HEK293 (cell line): ENCODE results near the gene DOCK1.

ENCODE experiments used
- ATF2 ChIP-seq: fragments of 450-650 bp; formaldehyde crosslinking; IDR thresholded peaks from 2 replicates; pipeline ENCODE4 v1.5.1; 2016; ENCODE audit warnings: missing biosample characterization, missing genetic modification characterization, low read depth
- CTCF ChIP-seq: fragments of 450-650 bp; formaldehyde crosslinking; IDR thresholded peaks from 2 replicates; pipeline ENCODE4 v1.5.1; 2016; ENCODE audit warnings: missing biosample characterization, missing genetic modification characterization
- MEIS1 ChIP-seq: sonication (generic); formaldehyde crosslinking; IDR thresholded peaks from 2 replicates; pipeline ENCODE4 v1.8.1; 2022; ENCODE audit warnings: missing genetic modification reagents, mild to moderate bottlenecking, borderline replicate concordance
- REST ChIP-seq: fragments of 450-650 bp; formaldehyde crosslinking; IDR thresholded peaks from 2 replicates; pipeline ENCODE4 v1.5.1; 2016; ENCODE audit warnings: missing biosample characterization, missing genetic modification characterization
- SCRT1 ChIP-seq: fragments of 450-650 bp; formaldehyde crosslinking; IDR thresholded peaks from 2 replicates; pipeline ENCODE4 v1.5.1; 2016; ENCODE audit warnings: missing biosample characterization, missing genetic modification characterization, borderline replicate concordance
- SP2 ChIP-seq: fragments of 450-650 bp; formaldehyde crosslinking; IDR thresholded peaks from 2 replicates; pipeline ENCODE4 v1.5.1; 2016; ENCODE audit warnings: missing biosample characterization, missing genetic modification characterization
- ZBTB26 ChIP-seq: fragments of 450-650 bp; formaldehyde crosslinking; optimal IDR thresholded peaks from 2 replicates; pipeline ENCODE3; 2016; ENCODE audit warnings: missing biosample characterization, mild to moderate bottlenecking, missing genetic modification characterization
- ZNF138 ChIP-seq: fragments of 450-650 bp; formaldehyde crosslinking; IDR thresholded peaks from 2 replicates; pipeline ENCODE4 v1.5.1; 2016; ENCODE audit warnings: missing biosample characterization, missing genetic modification characterization, borderline replicate concordance
- ZNF174 ChIP-seq: fragments of 450-650 bp; formaldehyde crosslinking; IDR thresholded peaks from 2 replicates; pipeline ENCODE4 v1.5.0; 2017; ENCODE audit warnings: missing biosample characterization, mild to moderate bottlenecking, missing genetic modification characterization
- ZNF324 ChIP-seq: fragments of 450-650 bp; formaldehyde crosslinking; IDR thresholded peaks from 2 replicates; pipeline ENCODE4 v1.5.1; 2016; ENCODE audit warnings: missing biosample characterization, missing genetic modification characterization
- ZNF510 ChIP-seq: fragments of 450-650 bp; formaldehyde crosslinking; IDR thresholded peaks from 2 replicates; pipeline ENCODE4 v1.5.1; 2018; ENCODE audit warnings: mild to moderate bottlenecking, missing genetic modification characterization, missing biosample characterization; ENCODE audit not compliant: insufficient replicate concordance
- ZNF629 ChIP-seq: fragments of 450-650 bp; formaldehyde crosslinking; IDR thresholded peaks from 2 replicates; pipeline ENCODE4 v1.5.1; 2017; ENCODE audit warnings: missing biosample characterization, missing genetic modification characterization
- ZNF701 ChIP-seq: fragments of 450-650 bp; formaldehyde crosslinking; IDR thresholded peaks from 2 replicates; pipeline ENCODE4 v1.5.1; 2016; ENCODE audit warnings: missing biosample characterization, missing genetic modification characterization

GRCh38 chr10:127024685-127025435 is 119.6 kb downstream of the DOCK1 start:
- TF ChIP-seq ZNF324 (no peak), SCRT1 (tag by site-specific recombination) (no peak), CTCF (tag by site-specific recombination) (no peak), ZNF510 (tag by site-specific recombination) (no peak), ATF2 (tag by site-specific recombination) (no peak), ZBTB26 (tag by site-specific recombination) (no peak), ZNF701 (tag by site-specific recombination) (no peak), MEIS1 (CRISPR knock-in tag) (no peak), ZNF138 (tag by site-specific recombination) (no peak), REST (tag by site-specific recombination) (no peak), ZNF629 (tag by site-specific recombination) (no peak), ZNF174 (tag by site-specific recombination) (no peak), SP2 (tag by site-specific recombination) (no peak)
